Tibial nerve (tissue), 4 donors: Measurements from ENCODE around the gene ABR.
"Not testable (repeated sequence)": the region's sequence is repeated elsewhere in the genome, so short reads cannot be mapped to it uniquely, and the experiment has no call there.

Experiments used
- CTCF ChIP-seq, 5 experiments: fragments of 200-600 bp in 3 of 5; fragments of 450-650 bp in 2 of 5; sonication (generic) in 3 of 5; IDR thresholded peaks; one replicate each; pipeline ENCODE4 v1.5.1; 2016 to 2019; ENCODE audit warnings: antibody characterized with exemption in 5 of 5, mild to moderate bottlenecking in 3 of 5, moderate library complexity in 2 of 5
- EP300 ChIP-seq, 2 donors: sonication (generic); formaldehyde crosslinking; IDR thresholded peaks; one replicate each; pipeline ENCODE4 v1.6.1; 2017; ENCODE audit warnings: antibody characterized with exemption in 2 of 2, mild to moderate bottlenecking in 1 of 2
- POLR2A ChIP-seq, 2 donors: fragments of 450-650 bp; IDR thresholded peaks; one replicate each; pipeline ENCODE4 v1.6.1; 2017; ENCODE audit warnings: antibody characterized with exemption in 2 of 2, mild to moderate bottlenecking in 2 of 2, moderate library complexity in 2 of 2

GRCh38 chr17:1073963-1074625, 105.7 kb downstream of the ABR start:
- TF ChIP-seq POLR2A, CTCF, EP300 (IDR thresholded peaks at IDR 0.05): not testable (repeated sequence)
